GM12873 (cell line): ENCODE results near the gene VWA3A.

Experiments used
- TF ChIP-seq, protein P1 (sequence below): IDR thresholded peaks from 2 replicates; pipeline ENCODE4 v1.5.1; 2012; ENCODE audit warnings: low read depth, mild to moderate bottlenecking, moderate library complexity, low read length, control low read depth; ENCODE audit not compliant: insufficient read depth; ENCODE audit errors: missing control alignments

VWA3A gene

DNA sequence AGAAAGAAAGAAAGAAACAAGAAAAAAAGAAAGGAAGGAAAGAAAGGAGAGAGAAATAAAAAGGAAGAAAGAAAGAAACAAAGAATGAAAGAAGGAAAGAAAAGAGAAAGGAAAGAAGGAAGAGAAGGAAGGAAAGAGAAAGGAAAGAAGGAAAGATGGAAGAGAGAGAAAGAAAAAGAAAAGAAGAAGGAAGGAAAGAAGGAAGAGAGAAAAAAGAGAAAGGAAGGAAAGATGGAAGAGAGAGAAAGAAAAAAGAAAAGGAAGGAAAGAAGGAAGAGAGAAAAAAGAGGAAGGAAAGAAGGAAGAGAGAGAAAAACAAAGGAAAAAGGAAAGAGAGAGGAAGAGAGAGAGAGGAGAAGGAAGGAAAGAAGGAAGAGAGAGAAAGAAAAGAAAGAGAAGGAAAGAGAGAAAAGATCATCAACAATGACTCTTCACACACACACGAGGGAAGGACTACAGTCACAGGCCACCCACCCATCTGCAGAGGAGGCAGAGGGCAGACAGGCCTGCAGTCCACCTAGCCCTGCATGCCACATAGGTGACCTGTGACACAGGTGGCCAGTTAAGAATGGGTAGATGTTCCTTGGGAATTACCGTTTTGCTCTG, 23.9 kb downstream of the VWA3A start:
- TF ChIP-seq, protein P1, sequence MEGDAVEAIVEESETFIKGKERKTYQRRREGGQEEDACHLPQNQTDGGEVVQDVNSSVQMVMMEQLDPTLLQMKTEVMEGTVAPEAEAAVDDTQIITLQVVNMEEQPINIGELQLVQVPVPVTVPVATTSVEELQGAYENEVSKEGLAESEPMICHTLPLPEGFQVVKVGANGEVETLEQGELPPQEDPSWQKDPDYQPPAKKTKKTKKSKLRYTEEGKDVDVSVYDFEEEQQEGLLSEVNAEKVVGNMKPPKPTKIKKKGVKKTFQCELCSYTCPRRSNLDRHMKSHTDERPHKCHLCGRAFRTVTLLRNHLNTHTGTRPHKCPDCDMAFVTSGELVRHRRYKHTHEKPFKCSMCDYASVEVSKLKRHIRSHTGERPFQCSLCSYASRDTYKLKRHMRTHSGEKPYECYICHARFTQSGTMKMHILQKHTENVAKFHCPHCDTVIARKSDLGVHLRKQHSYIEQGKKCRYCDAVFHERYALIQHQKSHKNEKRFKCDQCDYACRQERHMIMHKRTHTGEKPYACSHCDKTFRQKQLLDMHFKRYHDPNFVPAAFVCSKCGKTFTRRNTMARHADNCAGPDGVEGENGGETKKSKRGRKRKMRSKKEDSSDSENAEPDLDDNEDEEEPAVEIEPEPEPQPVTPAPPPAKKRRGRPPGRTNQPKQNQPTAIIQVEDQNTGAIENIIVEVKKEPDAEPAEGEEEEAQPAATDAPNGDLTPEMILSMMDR, result no peak

DNA sequence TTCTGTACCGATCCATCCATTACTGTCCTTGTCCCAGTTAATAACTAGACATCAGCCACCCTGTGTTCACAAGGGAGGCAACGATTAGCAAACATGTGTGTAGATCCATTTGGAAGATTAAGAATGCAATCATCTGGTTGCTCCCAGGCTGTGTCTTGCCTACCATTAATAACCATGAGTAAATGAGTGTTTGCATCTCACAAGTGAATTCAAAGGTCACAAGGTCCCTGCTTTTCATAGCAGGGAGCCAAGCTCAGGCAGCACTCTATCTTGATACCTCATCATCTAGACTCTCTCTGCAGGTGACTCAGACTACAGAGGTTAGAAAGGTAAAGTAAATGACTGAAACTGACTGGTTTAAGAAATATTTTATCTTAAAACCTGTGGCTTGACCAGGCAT, 25.3 kb downstream of the VWA3A start:
- TF ChIP-seq, protein P1, result no peak

GRCh38 chr16:22120440-22120839, 28.1 kb downstream of the VWA3A start:
- TF ChIP-seq, protein P1, result no peak

DNA sequence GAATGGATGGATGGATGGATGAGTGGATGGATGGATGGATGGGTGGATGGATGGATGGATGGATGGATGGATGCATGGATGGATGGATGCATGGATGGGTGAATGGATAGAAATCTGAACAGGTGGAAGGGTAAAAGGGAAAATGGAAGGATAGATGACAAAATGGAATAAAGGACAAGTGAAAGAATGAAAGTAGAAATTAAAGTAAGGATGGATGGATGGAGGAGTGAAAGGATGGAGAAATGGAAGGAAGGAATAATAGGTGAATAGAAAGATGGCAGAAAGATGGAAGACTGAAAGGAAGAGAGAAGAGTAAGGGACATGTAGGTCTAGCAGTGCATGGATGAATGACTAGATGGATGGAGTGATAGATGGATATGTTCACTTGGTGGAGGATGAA, 29.9 kb downstream of the VWA3A start:
- TF ChIP-seq, protein P1, result no peak

GRCh38 chr16:22123146-22123545, 30.8 kb downstream of the VWA3A start:
- TF ChIP-seq, protein P1, result peak; percentile 31

- TF ChIP-seq, protein P1, result no peak
Observed at GRCh38 chr16:22123759-22124490, 31.6 kb downstream of the VWA3A start.

DNA sequence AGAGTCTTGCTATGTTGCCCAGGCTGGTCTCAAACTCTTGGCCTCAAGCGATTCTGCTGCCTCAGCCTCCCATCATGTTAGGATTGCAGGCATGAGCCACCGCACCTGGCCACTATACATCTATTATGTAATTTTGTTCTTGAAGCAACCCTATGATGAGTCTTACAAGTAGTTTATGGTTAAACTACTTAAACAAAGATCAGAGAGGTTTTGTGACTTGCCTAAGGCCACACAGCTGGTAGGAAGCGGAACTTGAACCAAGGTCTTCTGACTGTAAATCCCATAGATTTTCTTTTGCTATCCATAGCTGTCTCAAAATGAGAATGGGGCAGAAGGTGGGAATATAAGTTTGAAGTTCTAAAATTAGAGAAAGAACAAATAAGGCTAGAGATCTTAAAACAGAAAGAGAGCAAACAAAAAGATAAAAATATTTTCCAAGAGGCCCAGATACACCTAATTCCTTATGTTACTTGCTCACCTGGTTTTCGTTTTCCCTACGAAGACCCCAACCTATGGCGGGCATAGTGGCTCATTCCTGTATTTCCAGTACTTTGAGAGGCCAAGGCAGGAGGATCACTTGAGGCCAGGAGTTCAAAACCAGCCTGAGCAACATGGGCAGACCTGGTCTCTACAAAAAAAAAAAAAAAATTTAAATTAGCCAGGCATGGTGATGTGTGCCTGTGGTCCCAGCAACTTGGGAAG, 32.4 kb downstream of the VWA3A start:
- TF ChIP-seq, protein P1, result no peak
